ENCODE measurements around the gene LRP2BP.

DNA sequence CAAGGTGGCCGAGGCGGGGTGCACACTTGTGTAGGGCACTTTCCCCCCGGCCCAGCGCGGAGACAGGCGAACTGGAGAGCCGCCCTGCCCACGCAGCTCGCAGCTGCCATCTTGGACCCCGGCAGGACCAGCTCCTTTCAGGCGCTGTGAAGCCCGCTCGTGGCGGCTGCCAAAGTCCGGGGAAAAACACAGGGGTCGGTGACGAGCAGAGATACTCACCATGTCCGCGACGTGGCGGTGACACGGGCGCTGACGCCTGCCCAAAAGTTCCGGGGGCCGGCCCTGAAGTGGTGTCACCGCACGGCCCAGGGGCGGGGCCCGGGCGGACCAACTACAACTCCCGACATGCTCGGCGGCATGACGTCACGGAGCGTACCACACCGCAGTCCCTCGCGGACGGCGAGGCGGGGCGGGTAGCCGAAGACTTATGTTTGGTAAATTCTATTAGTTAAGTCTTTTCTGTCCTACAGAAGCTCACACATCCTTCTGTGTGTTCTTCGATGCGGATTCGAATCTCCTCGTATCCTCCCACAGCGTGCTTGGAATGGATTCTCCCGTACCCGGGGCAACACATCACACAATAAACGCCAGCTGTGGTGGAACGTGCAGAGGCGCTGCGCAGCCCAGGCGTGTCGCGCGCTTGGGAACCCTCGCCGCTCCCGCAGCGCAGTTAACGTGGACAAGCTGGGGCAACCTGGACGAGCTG is 30.1 kb upstream of the LRP2BP start, which contains the start of gene UFSP2:
- TF ChIP-seq, protein P1, sequence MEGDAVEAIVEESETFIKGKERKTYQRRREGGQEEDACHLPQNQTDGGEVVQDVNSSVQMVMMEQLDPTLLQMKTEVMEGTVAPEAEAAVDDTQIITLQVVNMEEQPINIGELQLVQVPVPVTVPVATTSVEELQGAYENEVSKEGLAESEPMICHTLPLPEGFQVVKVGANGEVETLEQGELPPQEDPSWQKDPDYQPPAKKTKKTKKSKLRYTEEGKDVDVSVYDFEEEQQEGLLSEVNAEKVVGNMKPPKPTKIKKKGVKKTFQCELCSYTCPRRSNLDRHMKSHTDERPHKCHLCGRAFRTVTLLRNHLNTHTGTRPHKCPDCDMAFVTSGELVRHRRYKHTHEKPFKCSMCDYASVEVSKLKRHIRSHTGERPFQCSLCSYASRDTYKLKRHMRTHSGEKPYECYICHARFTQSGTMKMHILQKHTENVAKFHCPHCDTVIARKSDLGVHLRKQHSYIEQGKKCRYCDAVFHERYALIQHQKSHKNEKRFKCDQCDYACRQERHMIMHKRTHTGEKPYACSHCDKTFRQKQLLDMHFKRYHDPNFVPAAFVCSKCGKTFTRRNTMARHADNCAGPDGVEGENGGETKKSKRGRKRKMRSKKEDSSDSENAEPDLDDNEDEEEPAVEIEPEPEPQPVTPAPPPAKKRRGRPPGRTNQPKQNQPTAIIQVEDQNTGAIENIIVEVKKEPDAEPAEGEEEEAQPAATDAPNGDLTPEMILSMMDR (IDR thresholded peaks at IDR 0.05) = no peak
- TF ChIP-seq NR3C1 (IDR thresholded peaks at IDR 0.05) (no peak), RAD21 (conservative IDR thresholded peaks at IDR 0.05 in 1 of 2, IDR thresholded peaks at IDR 0.05 in 1 of 2) (no peak), POLR2A (IDR thresholded peaks at IDR 0.05; ENCODE audit: low read length) (peak; percentile 51), NFE2L2 (conservative IDR thresholded peaks at IDR 0.05; ENCODE audit: low read length) (no peak), RNF2 (IDR thresholded peaks at IDR 0.05; ENCODE audit: borderline replicate concordance, low read depth) (no peak), CHD4 (IDR thresholded peaks at IDR 0.05; ENCODE audit: borderline replicate concordance) (no peak), MAFK (IDR thresholded peaks at IDR 0.05; ENCODE audit: partially characterized antibody) (no peak), JUNB (IDR thresholded peaks at IDR 0.05) (no peak)
- TF ChIP-seq, protein P2, sequence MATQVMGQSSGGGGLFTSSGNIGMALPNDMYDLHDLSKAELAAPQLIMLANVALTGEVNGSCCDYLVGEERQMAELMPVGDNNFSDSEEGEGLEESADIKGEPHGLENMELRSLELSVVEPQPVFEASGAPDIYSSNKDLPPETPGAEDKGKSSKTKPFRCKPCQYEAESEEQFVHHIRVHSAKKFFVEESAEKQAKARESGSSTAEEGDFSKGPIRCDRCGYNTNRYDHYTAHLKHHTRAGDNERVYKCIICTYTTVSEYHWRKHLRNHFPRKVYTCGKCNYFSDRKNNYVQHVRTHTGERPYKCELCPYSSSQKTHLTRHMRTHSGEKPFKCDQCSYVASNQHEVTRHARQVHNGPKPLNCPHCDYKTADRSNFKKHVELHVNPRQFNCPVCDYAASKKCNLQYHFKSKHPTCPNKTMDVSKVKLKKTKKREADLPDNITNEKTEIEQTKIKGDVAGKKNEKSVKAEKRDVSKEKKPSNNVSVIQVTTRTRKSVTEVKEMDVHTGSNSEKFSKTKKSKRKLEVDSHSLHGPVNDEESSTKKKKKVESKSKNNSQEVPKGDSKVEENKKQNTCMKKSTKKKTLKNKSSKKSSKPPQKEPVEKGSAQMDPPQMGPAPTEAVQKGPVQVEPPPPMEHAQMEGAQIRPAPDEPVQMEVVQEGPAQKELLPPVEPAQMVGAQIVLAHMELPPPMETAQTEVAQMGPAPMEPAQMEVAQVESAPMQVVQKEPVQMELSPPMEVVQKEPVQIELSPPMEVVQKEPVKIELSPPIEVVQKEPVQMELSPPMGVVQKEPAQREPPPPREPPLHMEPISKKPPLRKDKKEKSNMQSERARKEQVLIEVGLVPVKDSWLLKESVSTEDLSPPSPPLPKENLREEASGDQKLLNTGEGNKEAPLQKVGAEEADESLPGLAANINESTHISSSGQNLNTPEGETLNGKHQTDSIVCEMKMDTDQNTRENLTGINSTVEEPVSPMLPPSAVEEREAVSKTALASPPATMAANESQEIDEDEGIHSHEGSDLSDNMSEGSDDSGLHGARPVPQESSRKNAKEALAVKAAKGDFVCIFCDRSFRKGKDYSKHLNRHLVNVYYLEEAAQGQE (IDR thresholded peaks at IDR 0.05) = no peak
